BJ (cell line): ENCODE measurements around the gene MRM2. TPM values are rescaled to one million over a fixed set of nuclear protein-coding genes. Genes with fewer than 3 reads are reported as not detected.

Experiments used
- CTCF ChIA-PET: fragments of 350-600 bp; formaldehyde crosslinking; extraction: SDS; loops from one replicate; lab custom pipeline; 2021; ENCODE audit warnings: antibody characterized with exemption, inconsistent platforms; lab: Yijun Ruan, JAX
- POLR2A ChIA-PET: fragments of 300-600 bp; sonication (Branson Sonifier 250); formaldehyde crosslinking; extraction: SDS; loops from one replicate; lab custom pipeline; 2021; ENCODE audit warnings: antibody characterized with exemption; lab: Charles Lee
- DNase-seq: peaks from one replicate; pipeline ENCODE4 v3.0.0-alpha.2; 2011; ENCODE audit warnings: low read depth
- H3K27me3 ChIP-seq: 2 replicates; pipeline ENCODE4 v1.6.0; 2011; ENCODE audit warnings: low read length; ENCODE audit not compliant: control insufficient read depth, insufficient read depth
- H3K36me3 ChIP-seq: 2 replicates; pipeline ENCODE4 v1.5.1; 2011; ENCODE audit warnings: low read length; ENCODE audit not compliant: control insufficient read depth, insufficient read depth
- H3K4me3 ChIP-seq: 2 replicates; pipeline ENCODE4 v1.5.1; 2011; ENCODE audit warnings: low read depth, mild to moderate bottlenecking, control low read depth, low read length
- polyA plus RNA-seq: library from polyadenylated mRNA; depleted of rRNA; stranded (reverse); fragments of >200 nt; gene quantifications from 2 replicates; pipeline ENCODE4 v1.2.3, GENCODE V29; 2011
- TF ChIP-seq, protein P1 (sequence below): IDR thresholded peaks from 2 replicates; pipeline ENCODE4 v1.5.1; 2011; ENCODE audit warnings: low read depth, mild to moderate bottlenecking, control low read depth, inconsistent platforms, low read length, moderate library complexity; ENCODE audit not compliant: insufficient read depth

The MRM2 gene
- polyA plus RNA-seq, 1 experiment, result 27.3 TPM

GRCh38 chr7:2288503-2288902 is 46.5 kb upstream of the MRM2 start:
- Histone ChIP-seq H3K4me3 (no peak overlapping the region), H3K36me3 (no peaks in the 10 kb centered on the region), H3K27me3 (no peaks in the 10 kb centered on the region)
- no peak for DNase-seq
- POLR2A ChIA-PET, result interaction anchor here (1.1 kb wide), 1 partner anchor 10 kb away, joined by 3 read pairs; no protein-coding TSS in a partner anchor
- TF ChIP-seq, protein P1, sequence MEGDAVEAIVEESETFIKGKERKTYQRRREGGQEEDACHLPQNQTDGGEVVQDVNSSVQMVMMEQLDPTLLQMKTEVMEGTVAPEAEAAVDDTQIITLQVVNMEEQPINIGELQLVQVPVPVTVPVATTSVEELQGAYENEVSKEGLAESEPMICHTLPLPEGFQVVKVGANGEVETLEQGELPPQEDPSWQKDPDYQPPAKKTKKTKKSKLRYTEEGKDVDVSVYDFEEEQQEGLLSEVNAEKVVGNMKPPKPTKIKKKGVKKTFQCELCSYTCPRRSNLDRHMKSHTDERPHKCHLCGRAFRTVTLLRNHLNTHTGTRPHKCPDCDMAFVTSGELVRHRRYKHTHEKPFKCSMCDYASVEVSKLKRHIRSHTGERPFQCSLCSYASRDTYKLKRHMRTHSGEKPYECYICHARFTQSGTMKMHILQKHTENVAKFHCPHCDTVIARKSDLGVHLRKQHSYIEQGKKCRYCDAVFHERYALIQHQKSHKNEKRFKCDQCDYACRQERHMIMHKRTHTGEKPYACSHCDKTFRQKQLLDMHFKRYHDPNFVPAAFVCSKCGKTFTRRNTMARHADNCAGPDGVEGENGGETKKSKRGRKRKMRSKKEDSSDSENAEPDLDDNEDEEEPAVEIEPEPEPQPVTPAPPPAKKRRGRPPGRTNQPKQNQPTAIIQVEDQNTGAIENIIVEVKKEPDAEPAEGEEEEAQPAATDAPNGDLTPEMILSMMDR, result no peak
- CTCF ChIA-PET, result interaction anchor here (1.0 kb wide), 1 partner anchor 9 kb away, joined by 3 read pairs; no protein-coding TSS in a partner anchor

GRCh38 chr7:2287745-2288144 is 45.7 kb upstream of the MRM2 start:
- H3K27me3 ChIP-seq, result no peaks in the 10 kb centered on the region
- POLR2A ChIA-PET, result no interaction called here
- TF ChIP-seq, protein P1, result no peak
- DNase-seq, result no peak
- CTCF ChIA-PET, result no interaction called here
- no peak overlapping the region for H3K4me3 ChIP-seq
- no peaks in the 10 kb centered on the region for H3K36me3 ChIP-seq

DNA sequence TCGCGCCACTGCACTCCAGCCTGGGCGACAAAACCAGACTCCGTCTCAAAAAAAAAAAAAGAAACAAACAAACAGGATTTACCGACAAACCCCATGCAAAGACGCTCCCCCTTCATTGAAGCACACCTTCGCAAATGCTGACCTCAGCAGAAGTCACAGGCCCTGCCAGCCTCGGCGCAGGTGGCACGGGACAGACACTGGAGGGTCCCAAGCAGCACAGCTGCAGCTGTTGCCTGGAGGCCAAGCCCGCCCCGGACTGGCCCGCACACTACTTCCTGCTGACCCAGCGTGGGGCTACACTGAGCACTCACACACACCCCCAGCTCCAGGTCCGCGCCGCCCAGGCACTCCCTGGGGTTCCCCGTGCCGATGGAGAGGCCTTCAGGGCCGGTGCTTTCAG is 41.1 kb upstream of the MRM2 start:
- CTCF ChIA-PET, result interaction anchor here (1.8 kb wide), 1 partner anchor 65 kb away, joined by 6 read pairs; no protein-coding TSS in a partner anchor
- H3K4me3 ChIP-seq, result no peak overlapping the region
- no peaks in the 10 kb centered on the region for H3K27me3 ChIP-seq
- POLR2A ChIA-PET, result no interaction called here
- TF ChIP-seq, protein P1, result no peak
- no peaks in the 10 kb centered on the region for H3K36me3 ChIP-seq
- DNase-seq, result no peak

- Histone ChIP-seq H3K4me3 (no peak overlapping the region), H3K36me3 (no peaks in the 10 kb centered on the region), H3K27me3 (no peaks in the 10 kb centered on the region)
- ChIA-PET CTCF (interaction anchor here (1.8 kb wide), 1 partner anchor 66 kb away, joined by 6 read pairs; no protein-coding TSS in a partner anchor), POLR2A (no interaction called here)
- no peak for DNase-seq
- TF ChIP-seq, protein P1, result no peak
Measured at GRCh38 chr7:2282185-2282751, 40.3 kb upstream of the MRM2 start.

GRCh38 chr7:2281541-2281940 is 39.5 kb upstream of the MRM2 start:
- no peak for DNase-seq
- no peak overlapping the region for H3K4me3 ChIP-seq
- TF ChIP-seq, protein P1, result no peak
- POLR2A ChIA-PET, result no interaction called here
- CTCF ChIA-PET, result interaction anchor here (1.8 kb wide), 1 partner anchor 66 kb away, joined by 6 read pairs; no protein-coding TSS in a partner anchor
- H3K36me3 ChIP-seq, result no peaks in the 10 kb centered on the region
- no peaks in the 10 kb centered on the region for H3K27me3 ChIP-seq
